GM18505 (cell line): ENCODE results near the gene TSC22D1.
"Not testable (repeated sequence)": the region's sequence is repeated elsewhere in the genome, so short reads cannot be mapped to it uniquely, and the experiment has no call there.

Experiments used
- ATAC-seq: cut with Tn5 transposase; IDR thresholded peaks from one replicate; pipeline ENCODE4 v1.9.1; 2021; ENCODE audit not compliant: unreplicated experiment
- POLR2A ChIP-seq: IDR thresholded peaks from 4 replicates; pipeline ENCODE4 v1.6.1; 2011; ENCODE audit warnings: borderline replicate concordance; ENCODE audit not compliant: insufficient read depth, insufficient read length; ENCODE audit errors: extremely low read depth

Gene TSC22D1

GRCh38 chr13:44575741-44576350 is at the start of gene TSC22D1:
TSS of gene TSC22D1 (minus strand) at chr13:44576330. CDS start at chr13:44576074, 256 bp downstream.
- TF ChIP-seq POLR2A: no peak
- no peak for ATAC-seq

- no peak for ATAC-seq
- no peak for TF ChIP-seq POLR2A
Observed at GRCh38 chr13:44622708-44623107, 46.6 kb upstream of the TSC22D1 start.

GRCh38 chr13:44622261-44622660 is 46.1 kb upstream of the TSC22D1 start:
- no peak for ATAC-seq
- TF ChIP-seq POLR2A: no peak

GRCh38 chr13:44620057-44620456 is 43.9 kb upstream of the TSC22D1 start:
- no peak for TF ChIP-seq POLR2A
- no peak for ATAC-seq

GRCh38 chr13:44619651-44620050 is 43.5 kb upstream of the TSC22D1 start:
- ATAC-seq: no peak
- no peak for TF ChIP-seq POLR2A

GRCh38 chr13:44618326-44618725 is 42.2 kb upstream of the TSC22D1 start:
- TF ChIP-seq POLR2A: no peak
- no peak for ATAC-seq

- TF ChIP-seq POLR2A: no peak
- ATAC-seq: no peak
Observed at GRCh38 chr13:44617648-44618047, 41.5 kb upstream of the TSC22D1 start.

GRCh38 chr13:44609137-44609536 is 33.0 kb upstream of the TSC22D1 start:
- no peak for TF ChIP-seq POLR2A

GRCh38 chr13:44605721-44606120 is 29.6 kb upstream of the TSC22D1 start:
- TF ChIP-seq POLR2A: no peak
- ATAC-seq: no peak

More at GRCh38 chr13:44609137-44609536, 33.0 kb upstream of the TSC22D1 start:
- ATAC-seq: no peak

- no peak for TF ChIP-seq POLR2A
- ATAC-seq: no peak
Observed at GRCh38 chr13:44605275-44605674, 29.1 kb upstream of the TSC22D1 start.

GRCh38 chr13:44601586-44601985 is 25.5 kb upstream of the TSC22D1 start:
- no peak for TF ChIP-seq POLR2A
- ATAC-seq: no peak

GRCh38 chr13:44593861-44594592 is 17.9 kb upstream of the TSC22D1 start:
- ATAC-seq: not testable (repeated sequence)

- ATAC-seq: no peak
- no peak for TF ChIP-seq POLR2A
Observed at GRCh38 chr13:44592216-44592847, 16.2 kb upstream of the TSC22D1 start.

GRCh38 chr13:44591316-44591715 is 15.2 kb upstream of the TSC22D1 start:
- ATAC-seq: no peak
- no peak for TF ChIP-seq POLR2A

- no peak for TF ChIP-seq POLR2A
- ATAC-seq: no peak
Observed at GRCh38 chr13:44583137-44583536, 7.0 kb upstream of the TSC22D1 start.

- no peak for ATAC-seq
- no peak for TF ChIP-seq POLR2A
Observed at GRCh38 chr13:44578067-44578400, 1.9 kb upstream of the TSC22D1 start.
